ENCODE results near the gene DEXI. TPM values are rescaled to one million over a fixed set of nuclear protein-coding genes. Genes with fewer than 3 reads are reported as not detected.

DEXI gene
- total RNA-seq, 1 donor from 2014 or later = 37.2 TPM

- H3K36me3 Mint-ChIP-seq (ENCODE audit: low read depth) = no peaks in the 10 kb centered on the region
- TF ChIP-seq CTCF (IDR thresholded peaks at IDR 0.05) = no peak
- H3K4me1 Mint-ChIP-seq (ENCODE audit: low read depth) = no peaks in the 10 kb centered on the region
- no peak overlapping the region for H3K4me3 Mint-ChIP-seq (ENCODE audit: unreplicated experiment)
- H3K9me3 Mint-ChIP-seq (ENCODE audit: low read depth) = no peaks in the 10 kb centered on the region
- H3K27ac Mint-ChIP-seq (ENCODE audit: unreplicated experiment) = no peak overlapping the region
- peaks cover 43% of the 10 kb centered on the region for H3K27me3 Mint-ChIP-seq (ENCODE audit: low read depth)
- DNase-seq (ENCODE audit: low spot score) = no peak
These were observed 59.3 kb downstream of the DEXI start for GRCh38 chr16:10883004-10883403.

GRCh38 chr16:10881479-10882030, 60.7 kb downstream of the DEXI start:
- H3K4me3 Mint-ChIP-seq (ENCODE audit: unreplicated experiment) = no peak overlapping the region

GRCh38 chr16:10880594-10881452, 61.4 kb downstream of the DEXI start:
- Mint-ChIP-seq H3K4me3 (ENCODE audit: unreplicated experiment) (no peak overlapping the region), H3K27me3 (ENCODE audit: low read depth) (peaks cover 58% of the 10 kb centered on the region)

More at GRCh38 chr16:10881479-10882030, 60.7 kb downstream of the DEXI start:
- H3K9me3 Mint-ChIP-seq (ENCODE audit: low read depth) = no peaks in the 10 kb centered on the region
- DNase-seq (ENCODE audit: low spot score) = no peak
- no peaks in the 10 kb centered on the region for H3K36me3 Mint-ChIP-seq (ENCODE audit: low read depth)
- no peak overlapping the region for H3K27ac Mint-ChIP-seq (ENCODE audit: unreplicated experiment)
- H3K27me3 Mint-ChIP-seq (ENCODE audit: low read depth) = peaks cover 55% of the 10 kb centered on the region
- no peak for TF ChIP-seq CTCF (IDR thresholded peaks at IDR 0.05)
- no peaks in the 10 kb centered on the region for H3K4me1 Mint-ChIP-seq (ENCODE audit: low read depth)

GRCh38 chr16:10879681-10880589, 62.3 kb downstream of the DEXI start:
- H3K9me3 Mint-ChIP-seq (ENCODE audit: low read depth) = no peaks in the 10 kb centered on the region
- peaks cover 57% of the 10 kb centered on the region for H3K27me3 Mint-ChIP-seq (ENCODE audit: low read depth)

More at GRCh38 chr16:10880594-10881452, 61.4 kb downstream of the DEXI start:
- DNase-seq (ENCODE audit: low spot score) = no peak
- Mint-ChIP-seq H3K4me1 (ENCODE audit: low read depth) (no peaks in the 10 kb centered on the region), H3K9me3 (ENCODE audit: low read depth) (no peaks in the 10 kb centered on the region), H3K27ac (ENCODE audit: unreplicated experiment) (no peak overlapping the region), H3K36me3 (ENCODE audit: low read depth) (no peaks in the 10 kb centered on the region)
- TF ChIP-seq CTCF (IDR thresholded peaks at IDR 0.05) = no peak

More at GRCh38 chr16:10879681-10880589, 62.3 kb downstream of the DEXI start:
- Mint-ChIP-seq H3K4me3 (ENCODE audit: unreplicated experiment) (no peak overlapping the region), H3K27ac (ENCODE audit: unreplicated experiment) (no peak overlapping the region), H3K4me1 (ENCODE audit: low read depth) (no peaks in the 10 kb centered on the region), H3K36me3 (ENCODE audit: low read depth) (no peaks in the 10 kb centered on the region)
- no peak for TF ChIP-seq CTCF (IDR thresholded peaks at IDR 0.05)
- DNase-seq (ENCODE audit: low spot score) = no peak

Other genes starting within 250 kb of the DEXI start
- gene TEKT5, start 247.5 kb downstream of the DEXI start, total RNA-seq = not detected in 3 replicates
- gene NUBP1, start 198.6 kb downstream of the DEXI start, total RNA-seq = 17.2 to 20.0 TPM (median 18.5 TPM) in 3 replicates
- gene TVP23A, start 123.7 kb downstream of the DEXI start, total RNA-seq = 0.07 TPM in 1 of 3 replicates, not detected in the others
- gene CIITA, start 65.3 kb downstream of the DEXI start, total RNA-seq = not detected in 3 replicates
- 17.9 to 23.1 TPM (median 19.4 TPM) in 3 replicates for gene CLEC16A, start 2.1 kb upstream of the DEXI start, total RNA-seq